Bronchial epithelial cell (primary cell): ENCODE measurements around the gene SH3TC2. TPM values are rescaled to one million over a fixed set of nuclear protein-coding genes. Genes with fewer than 3 reads are reported as not detected.

Experiments
- DNase-seq: peaks from one replicate; pipeline ENCODE4 v3.0.0-alpha.2; 2010; ENCODE audit warnings: low read depth
- FAIRE-seq: peaks from 2 replicates; lab custom pipeline; 2011; peaks lifted over from hg19 to GRCh38; lab: Jason Lieb, UNC
- H3K27me3 ChIP-seq: 2 replicates; pipeline ENCODE4 v1.5.1; 2011; ENCODE audit warnings: low read length; ENCODE audit not compliant: control insufficient read depth, insufficient read depth
- H3K36me3 ChIP-seq: 2 replicates; pipeline ENCODE4 v1.5.1; 2011; ENCODE audit warnings: low read length; ENCODE audit not compliant: control insufficient read depth, insufficient read depth
- H3K4me3 ChIP-seq: 2 replicates; pipeline ENCODE4 v1.5.1; 2011; ENCODE audit warnings: mild to moderate bottlenecking, low read depth, low read length, control low read depth
- total RNA-seq: library from RNA; depleted of rRNA; stranded (reverse); fragments of >200 nt; gene quantifications from 2 replicates; pipeline ENCODE4 v1.2.1, GENCODE V29; 2014
- TF ChIP-seq, protein P1 (sequence below): IDR thresholded peaks from 2 replicates; pipeline ENCODE4 v1.5.1; 2011; ENCODE audit warnings: mild to moderate bottlenecking, moderate library complexity, low read length, control low read depth, inconsistent platforms; ENCODE audit not compliant: insufficient read depth, severe bottlenecking

The SH3TC2 gene
- total RNA-seq, 1 donor from 2014 or later, result 4.7 TPM

DNA sequence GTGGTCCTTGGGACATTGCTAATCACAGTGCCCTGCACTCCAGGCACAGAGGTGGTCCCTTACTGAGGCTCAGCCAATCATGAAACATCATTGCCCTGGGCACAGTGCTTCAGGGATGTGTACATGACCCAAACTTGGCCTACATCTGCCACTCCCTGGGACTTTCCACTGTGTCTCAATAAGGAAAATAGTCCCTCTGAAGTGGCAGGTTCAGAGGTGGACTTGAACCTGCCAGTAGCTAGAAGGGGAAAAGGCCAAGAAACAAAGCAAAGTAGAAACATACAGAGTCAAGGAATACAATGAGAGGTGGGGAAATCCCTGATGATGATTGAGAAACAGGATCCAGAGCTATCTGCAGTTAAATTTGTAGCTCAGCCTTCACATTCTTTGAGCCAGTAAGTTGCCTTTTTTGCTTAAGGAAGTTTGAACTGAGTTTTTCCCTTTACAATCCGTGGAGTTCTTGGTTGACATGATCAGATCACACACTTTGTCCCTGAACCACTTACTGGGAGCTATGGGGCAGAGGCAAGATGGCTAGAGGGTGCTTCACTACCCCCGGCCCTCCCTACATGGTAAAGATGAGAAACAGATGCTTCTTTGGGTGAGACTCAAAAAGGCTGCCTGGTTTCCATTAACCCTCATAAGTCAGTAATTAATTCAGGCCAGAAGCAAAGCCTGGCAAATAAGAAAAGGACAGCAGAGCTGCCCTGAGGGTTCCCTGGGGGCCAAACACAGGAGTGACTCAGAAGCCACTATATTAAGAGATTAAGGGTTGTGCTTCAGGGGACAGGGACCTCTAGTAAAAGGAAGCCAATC lies 57.6 kb downstream of the SH3TC2 start:
- FAIRE-seq (peak; percentile 55), DNase-seq (peak; percentile 28)
- TF ChIP-seq, protein P1, sequence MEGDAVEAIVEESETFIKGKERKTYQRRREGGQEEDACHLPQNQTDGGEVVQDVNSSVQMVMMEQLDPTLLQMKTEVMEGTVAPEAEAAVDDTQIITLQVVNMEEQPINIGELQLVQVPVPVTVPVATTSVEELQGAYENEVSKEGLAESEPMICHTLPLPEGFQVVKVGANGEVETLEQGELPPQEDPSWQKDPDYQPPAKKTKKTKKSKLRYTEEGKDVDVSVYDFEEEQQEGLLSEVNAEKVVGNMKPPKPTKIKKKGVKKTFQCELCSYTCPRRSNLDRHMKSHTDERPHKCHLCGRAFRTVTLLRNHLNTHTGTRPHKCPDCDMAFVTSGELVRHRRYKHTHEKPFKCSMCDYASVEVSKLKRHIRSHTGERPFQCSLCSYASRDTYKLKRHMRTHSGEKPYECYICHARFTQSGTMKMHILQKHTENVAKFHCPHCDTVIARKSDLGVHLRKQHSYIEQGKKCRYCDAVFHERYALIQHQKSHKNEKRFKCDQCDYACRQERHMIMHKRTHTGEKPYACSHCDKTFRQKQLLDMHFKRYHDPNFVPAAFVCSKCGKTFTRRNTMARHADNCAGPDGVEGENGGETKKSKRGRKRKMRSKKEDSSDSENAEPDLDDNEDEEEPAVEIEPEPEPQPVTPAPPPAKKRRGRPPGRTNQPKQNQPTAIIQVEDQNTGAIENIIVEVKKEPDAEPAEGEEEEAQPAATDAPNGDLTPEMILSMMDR, result no peak

DNA sequence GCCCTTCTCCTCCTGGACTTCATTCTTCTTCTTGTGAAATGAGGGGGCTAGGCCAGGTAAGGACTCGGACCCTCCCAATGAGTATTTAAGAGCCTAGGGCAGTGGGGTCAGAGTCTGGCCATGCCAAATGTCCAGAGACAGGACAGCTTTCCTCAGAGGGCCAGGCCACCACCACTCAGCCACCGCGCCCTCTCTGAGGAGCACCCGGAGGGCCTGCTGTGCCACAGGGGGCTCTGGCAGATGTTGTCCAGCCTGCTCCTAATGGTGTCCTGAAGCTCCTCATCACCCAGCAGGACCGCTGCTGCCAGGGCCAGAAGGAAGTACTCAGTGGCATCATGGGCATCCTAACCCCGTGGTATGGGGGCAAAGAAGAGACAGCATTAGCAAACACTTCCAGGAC lies 58.3 kb downstream of the SH3TC2 start:
- H3K36me3 ChIP-seq, result no peaks in the 10 kb centered on the region
- no peak for FAIRE-seq
- H3K27me3 ChIP-seq, result no peaks in the 10 kb centered on the region
- TF ChIP-seq, protein P1, result no peak
- H3K4me3 ChIP-seq, result no peak overlapping the region
- no peak for DNase-seq

More for the DNA sequence above, 57.6 kb downstream of the SH3TC2 start:
- Histone ChIP-seq H3K36me3 (no peaks in the 10 kb centered on the region), H3K4me3 (no peak overlapping the region), H3K27me3 (no peaks in the 10 kb centered on the region)

DNA sequence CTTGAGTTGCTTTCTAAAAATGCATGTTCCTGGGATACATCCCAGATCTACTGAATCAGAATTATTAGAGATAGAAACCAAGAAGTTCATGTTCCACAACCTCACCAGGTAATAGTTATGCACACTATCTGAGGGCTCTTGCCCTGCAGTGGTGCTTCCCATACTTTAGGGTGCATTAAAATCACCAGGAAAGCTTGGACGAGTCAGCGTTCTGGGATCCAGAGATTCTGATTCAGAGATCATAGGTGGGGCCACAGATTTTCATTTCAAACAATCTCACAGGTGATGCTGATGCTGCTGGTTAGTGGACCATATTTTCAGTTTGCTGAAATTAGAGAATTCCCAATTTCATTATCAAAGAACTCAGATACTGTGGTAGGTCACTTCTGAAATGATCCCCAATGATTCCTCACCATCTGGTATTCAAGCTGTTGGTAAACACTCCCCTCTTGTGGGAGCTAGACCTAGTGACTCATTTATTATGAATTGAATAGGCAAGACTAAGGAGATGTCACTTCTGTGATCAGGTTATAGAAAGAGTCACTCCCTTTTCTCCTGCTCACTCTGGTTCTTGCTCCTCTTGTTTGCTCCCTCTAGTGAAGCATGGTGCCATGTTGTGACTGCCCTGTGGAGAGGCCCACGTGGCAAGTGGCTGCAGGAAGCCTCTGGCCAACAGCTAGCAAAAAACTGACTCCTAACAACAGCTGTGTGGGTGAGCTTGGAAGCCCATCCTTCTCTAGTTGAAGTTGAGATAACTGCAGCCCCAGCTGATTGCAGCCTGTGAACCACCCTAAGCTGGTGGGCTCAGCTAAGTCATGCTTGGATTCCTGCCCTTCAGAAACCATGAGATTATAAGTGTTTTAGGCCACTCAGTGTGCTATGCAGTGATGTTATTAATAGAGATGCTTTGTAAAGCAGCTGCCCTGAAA lies 59.8 kb downstream of the SH3TC2 start:
- peak; percentile 83 for DNase-seq
- H3K4me3 ChIP-seq, result no peak overlapping the region
- no peaks in the 10 kb centered on the region for H3K36me3 ChIP-seq
- TF ChIP-seq, protein P1, result peak; percentile 12
- H3K27me3 ChIP-seq, result no peaks in the 10 kb centered on the region
- peak; percentile 70 for FAIRE-seq

DNA sequence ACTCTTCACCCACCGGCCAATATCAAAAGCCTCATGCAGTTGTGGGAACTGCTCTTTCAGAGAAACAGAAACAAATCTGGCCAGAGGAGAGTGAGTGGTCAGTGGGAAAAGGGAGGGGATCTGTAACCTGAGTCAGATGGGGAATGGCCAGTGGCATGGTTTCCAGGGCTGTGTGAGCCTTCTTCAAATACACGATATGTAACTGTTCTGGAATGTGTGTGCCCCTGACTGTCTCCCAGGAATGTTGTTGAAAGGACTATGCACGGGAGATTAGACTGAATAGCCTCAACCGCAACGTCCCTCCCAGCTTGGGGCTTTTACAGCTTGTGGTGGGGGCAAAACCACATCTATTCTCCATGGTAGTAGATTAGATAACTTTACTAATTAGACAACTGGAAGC lies 60.8 kb downstream of the SH3TC2 start:
- DNase-seq (peak; percentile 92), FAIRE-seq (peak; percentile 32)
- no peak overlapping the region for H3K4me3 ChIP-seq
- no peaks in the 10 kb centered on the region for H3K27me3 ChIP-seq
- TF ChIP-seq, protein P1, result no peak
- no peaks in the 10 kb centered on the region for H3K36me3 ChIP-seq

DNA sequence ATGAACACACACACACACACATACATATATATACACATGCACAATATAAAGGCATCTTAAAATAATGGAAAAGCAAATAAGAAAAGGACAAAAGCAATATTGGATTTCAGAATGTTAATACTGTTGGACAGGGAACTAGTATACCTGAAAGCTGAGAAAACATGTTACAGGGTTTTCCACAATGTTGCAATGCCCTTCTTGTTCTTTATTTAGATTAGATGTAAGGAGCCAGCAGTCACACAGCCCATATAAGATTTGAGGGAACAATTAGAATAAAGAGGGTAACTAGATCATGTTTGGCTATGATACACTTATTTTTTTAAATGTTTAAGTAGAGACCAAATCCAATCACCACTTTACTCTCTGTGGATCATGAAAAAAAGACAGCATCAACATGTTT lies 61.7 kb downstream of the SH3TC2 start:
- no peaks in the 10 kb centered on the region for H3K27me3 ChIP-seq
- H3K4me3 ChIP-seq, result no peak overlapping the region
- peak; percentile 62 for DNase-seq
- FAIRE-seq, result no peak
- H3K36me3 ChIP-seq, result no peaks in the 10 kb centered on the region
- TF ChIP-seq, protein P1, result no peak
